HG02885 (cell line): Measurements from ENCODE around the gene EGFL7.
"Not testable (repeated sequence)": the region's sequence is repeated elsewhere in the genome, so short reads cannot be mapped to it uniquely, and the experiment has no call there.

Experiments used
- ATAC-seq: cut with Tn5 transposase; IDR thresholded peaks from one replicate; pipeline ENCODE4 v1.9.1; 2021; ENCODE audit warnings: mild to moderate bottlenecking; ENCODE audit not compliant: unreplicated experiment, poor library complexity

The EGFL7 gene

GRCh38 chr9:136695955-136696354, 33.2 kb downstream of the EGFL7 start:
- no peak for ATAC-seq

- ATAC-seq: no peak
These were observed 33.8 kb downstream of the EGFL7 start for GRCh38 chr9:136696502-136696901.

GRCh38 chr9:136697146-136697820, 34.6 kb downstream of the EGFL7 start:
- no peak for ATAC-seq

- no peak for ATAC-seq
These were observed 35.3 kb downstream of the EGFL7 start for GRCh38 chr9:136697821-136698526.

GRCh38 chr9:136698635-136699246, 36.0 kb downstream of the EGFL7 start:
- no peak for ATAC-seq

GRCh38 chr9:136700304-136700703, 37.6 kb downstream of the EGFL7 start:
- no peak for ATAC-seq

- ATAC-seq: no peak
These were observed 38.4 kb downstream of the EGFL7 start for GRCh38 chr9:136700959-136701667.

GRCh38 chr9:136701668-136702053, 38.9 kb downstream of the EGFL7 start:
- ATAC-seq: no peak

- no peak for ATAC-seq
These were observed 40.7 kb downstream of the EGFL7 start for GRCh38 chr9:136703276-136703860.

- not testable (repeated sequence) for ATAC-seq
These were observed 42.0 kb downstream of the EGFL7 start for GRCh38 chr9:136704741-136705140.

- no peak for ATAC-seq
These were observed 42.8 kb downstream of the EGFL7 start for GRCh38 chr9:136705564-136705963.

- no peak for ATAC-seq
These were observed 44.3 kb downstream of the EGFL7 start for GRCh38 chr9:136707011-136707410.

GRCh38 chr9:136707849-136708517, 45.3 kb downstream of the EGFL7 start:
- ATAC-seq: no peak

GRCh38 chr9:136709454-136710109, 46.9 kb downstream of the EGFL7 start:
- ATAC-seq: no peak

- no peak for ATAC-seq
These were observed 47.8 kb downstream of the EGFL7 start for GRCh38 chr9:136710543-136710942.

GRCh38 chr9:136711219-136711648, 48.5 kb downstream of the EGFL7 start:
- not testable (repeated sequence) for ATAC-seq

GRCh38 chr9:136711751-136712689, 49.3 kb downstream of the EGFL7 start, which contains the start of gene DIPK1B:
DIPK1B (plus strand) TSS chr9:136712572; CDS start chr9:136712666, 94 bp downstream.
- ATAC-seq: no peak
